WTC11 (cell line): ENCODE results near the gene PPIC. TPM values are rescaled to one million over a fixed set of nuclear protein-coding genes. Genes with fewer than 3 reads are reported as not detected.

ENCODE experiments used
- ATAC-seq: fragments of 200-7000 bp; cut with Tn5 transposase; 2 replicates; pipeline ENCODE4 v1.10.0; 2021; ENCODE audit warnings: mild to moderate bottlenecking, moderate library complexity
- CTCF ChIA-PET: fragments of 300-600 bp; sonication (Branson Sonifier 250); formaldehyde crosslinking; loops from one replicate; lab custom pipeline; 2021; ENCODE audit warnings: antibody characterized with exemption; lab: Charles Lee
- POLR2A ChIA-PET: fragments of 350-600 bp; sonication (Branson Sonifier 250); formaldehyde crosslinking; loops from one replicate; lab custom pipeline; 2021; ENCODE audit warnings: antibody characterized with exemption; lab: Charles Lee
- DNase-seq: peaks from one replicate; pipeline ENCODE4 v3.0.0; 2021; ENCODE audit warnings: low spot score
- H3K27ac Mint-ChIP-seq: 2 replicates; pipeline ENCODE4 v1.8.0; 2021; ENCODE audit warnings: mixed read lengths
- H3K27me3 Mint-ChIP-seq: 2 replicates; pipeline ENCODE4 v1.8.0; 2021; ENCODE audit warnings: low read depth, mild to moderate bottlenecking, moderate library complexity, mixed read lengths
- H3K36me3 Mint-ChIP-seq: 2 replicates; pipeline ENCODE4 v1.8.0; 2021; ENCODE audit warnings: mixed read lengths
- H3K4me1 Mint-ChIP-seq: 2 replicates; pipeline ENCODE4 v1.8.0; 2022; ENCODE audit warnings: mixed read lengths
- H3K4me3 Mint-ChIP-seq: 2 replicates; pipeline ENCODE4 v1.8.0; 2021; ENCODE audit warnings: mild to moderate bottlenecking, moderate library complexity, mixed read lengths
- H3K9me3 Mint-ChIP-seq: 2 replicates; pipeline ENCODE4 v1.8.0; 2021; ENCODE audit warnings: mixed read lengths
- ATF2 ChIP-seq: sonication (generic); formaldehyde crosslinking; IDR thresholded peaks from 2 replicates; pipeline ENCODE4 v1.8.1; 2022; ENCODE audit warnings: low read depth, missing genetic modification reagents, borderline replicate concordance
- JAZF1 ChIP-seq: fragments of 250-450 bp; sonication (Bioruptor Pico); IDR thresholded peaks from 2 replicates; pipeline ENCODE4 v1.9.0; 2021; ENCODE audit warnings: moderate library complexity, mild to moderate bottlenecking, inconsistent platforms
- MXD4 ChIP-seq: fragments of 250-450 bp; sonication (Bioruptor Pico); IDR thresholded peaks from 2 replicates; pipeline ENCODE4 v1.8.0; 2021; ENCODE audit warnings: mild to moderate bottlenecking, moderate library complexity, borderline replicate concordance
- NFE2L1 ChIP-seq: sonication (generic); formaldehyde crosslinking; IDR thresholded peaks from 2 replicates; pipeline ENCODE4 v1.8.1; 2023; ENCODE audit warnings: missing genetic modification reagents
- NR1H2 ChIP-seq: sonication (generic); formaldehyde crosslinking; IDR thresholded peaks from 2 replicates; pipeline ENCODE4 v1.9.0; 2021; ENCODE audit warnings: mild to moderate bottlenecking, moderate library complexity, missing genetic modification reagents
- NR3C1 ChIP-seq: sonication (generic); formaldehyde crosslinking; conservative IDR thresholded peaks from 2 replicates; pipeline ENCODE4 v1.8.1; 2023; ENCODE audit warnings: low read depth, mild to moderate bottlenecking, missing genetic modification reagents
- PREB ChIP-seq: sonication (generic); formaldehyde crosslinking; IDR thresholded peaks from 2 replicates; pipeline ENCODE4 v1.8.1; 2022; ENCODE audit warnings: mild to moderate bottlenecking, missing genetic modification reagents, moderate library complexity, borderline replicate concordance
- RELA ChIP-seq: sonication (generic); formaldehyde crosslinking; IDR thresholded peaks from 2 replicates; pipeline ENCODE4 v1.8.1; 2022; ENCODE audit warnings: missing genetic modification reagents, mild to moderate bottlenecking, borderline replicate concordance
- RORB ChIP-seq: fragments of 250-450 bp; sonication (Bioruptor Pico); IDR thresholded peaks from 2 replicates; pipeline ENCODE4 v1.9.0; 2021; ENCODE audit warnings: mild to moderate bottlenecking
- SMAD3 ChIP-seq: sonication (generic); formaldehyde crosslinking; IDR thresholded peaks from 2 replicates; pipeline ENCODE4 v1.8.0; 2022; ENCODE audit warnings: missing genetic modification reagents, mild to moderate bottlenecking, borderline replicate concordance
- SP1 ChIP-seq: sonication (generic); formaldehyde crosslinking; conservative IDR thresholded peaks from 2 replicates; pipeline ENCODE4 v1.8.1; 2022; ENCODE audit warnings: missing genetic modification reagents
- TCF7 ChIP-seq: sonication (generic); formaldehyde crosslinking; IDR thresholded peaks from 2 replicates; pipeline ENCODE4 v1.8.0; 2022; ENCODE audit warnings: mild to moderate bottlenecking, low read depth, missing genetic modification reagents, moderate library complexity
- TEAD4 ChIP-seq: sonication (generic); formaldehyde crosslinking; IDR thresholded peaks from 2 replicates; pipeline ENCODE4 v1.8.0; 2022; ENCODE audit warnings: mild to moderate bottlenecking, missing genetic modification reagents
- TP53 ChIP-seq: sonication (generic); formaldehyde crosslinking; IDR thresholded peaks from 2 replicates; pipeline ENCODE4 v1.8.1; 2023; ENCODE audit warnings: mild to moderate bottlenecking, missing genetic modification reagents
- ZBTB21 ChIP-seq: sonication (generic); formaldehyde crosslinking; IDR thresholded peaks from 2 replicates; pipeline ENCODE4 v1.8.1; 2023; ENCODE audit warnings: mild to moderate bottlenecking, missing genetic modification reagents, borderline replicate concordance
- ZNF121 ChIP-seq: sonication (generic); formaldehyde crosslinking; IDR thresholded peaks from 2 replicates; pipeline ENCODE4 v1.8.0; 2023; ENCODE audit warnings: missing genetic modification reagents
- ZNF138 ChIP-seq: sonication (generic); formaldehyde crosslinking; conservative IDR thresholded peaks from 2 replicates; pipeline ENCODE4 v1.8.1; 2022; ENCODE audit warnings: mild to moderate bottlenecking, moderate library complexity, missing genetic modification reagents
- ZNF396 ChIP-seq: fragments of 250-450 bp; sonication (Bioruptor Pico); IDR thresholded peaks from 2 replicates; pipeline ENCODE4 v1.8.0; 2021; ENCODE audit warnings: mild to moderate bottlenecking, moderate library complexity, borderline replicate concordance
- ZNF671 ChIP-seq: fragments of 250-450 bp; sonication (Bioruptor Pico); IDR thresholded peaks from 2 replicates; pipeline ENCODE4 v1.8.0; 2021; ENCODE audit warnings: mild to moderate bottlenecking
- total RNA-seq: library from RNA; stranded (reverse); gene quantifications from 3 replicates; pipeline ENCODE4 v1.2.3, GENCODE V29; 2021
- TF ChIP-seq, protein P1 (sequence below): sonication (generic); formaldehyde crosslinking; IDR thresholded peaks from 2 replicates; pipeline ENCODE4 v1.8.0; 2022; ENCODE audit warnings: missing genetic modification reagents
- TF ChIP-seq, protein P2 (sequence below): fragments of 250-450 bp; sonication (Bioruptor Pico); IDR thresholded peaks from 2 replicates; pipeline ENCODE4 v1.9.0; 2021; ENCODE audit warnings: mild to moderate bottlenecking
- TF ChIP-seq, protein P3 (sequence below): fragments of 250-450 bp; sonication (Bioruptor Pico); IDR thresholded peaks from 2 replicates; pipeline ENCODE4 v1.8.0; 2021; ENCODE audit warnings: mild to moderate bottlenecking
- TF ChIP-seq, protein P4 (sequence below): fragments of 250-450 bp; sonication (Bioruptor Pico); IDR thresholded peaks from 2 replicates; pipeline ENCODE4 v1.9.0; 2021; ENCODE audit warnings: moderate library complexity, mild to moderate bottlenecking, inconsistent platforms, borderline replicate concordance
- TF ChIP-seq, protein P5 (sequence below): sonication (generic); formaldehyde crosslinking; IDR thresholded peaks from 2 replicates; pipeline ENCODE4 v1.8.1; 2022; ENCODE audit warnings: low read depth, mild to moderate bottlenecking, moderate library complexity, missing genetic modification reagents, borderline replicate concordance

PPIC gene
- total RNA-seq, 1 experiment from 2014 or later: 12.4 TPM

GRCh38 chr5:123075521-123076163, 39.1 kb upstream of the PPIC start (continued):
- TF ChIP-seq, protein P1, sequence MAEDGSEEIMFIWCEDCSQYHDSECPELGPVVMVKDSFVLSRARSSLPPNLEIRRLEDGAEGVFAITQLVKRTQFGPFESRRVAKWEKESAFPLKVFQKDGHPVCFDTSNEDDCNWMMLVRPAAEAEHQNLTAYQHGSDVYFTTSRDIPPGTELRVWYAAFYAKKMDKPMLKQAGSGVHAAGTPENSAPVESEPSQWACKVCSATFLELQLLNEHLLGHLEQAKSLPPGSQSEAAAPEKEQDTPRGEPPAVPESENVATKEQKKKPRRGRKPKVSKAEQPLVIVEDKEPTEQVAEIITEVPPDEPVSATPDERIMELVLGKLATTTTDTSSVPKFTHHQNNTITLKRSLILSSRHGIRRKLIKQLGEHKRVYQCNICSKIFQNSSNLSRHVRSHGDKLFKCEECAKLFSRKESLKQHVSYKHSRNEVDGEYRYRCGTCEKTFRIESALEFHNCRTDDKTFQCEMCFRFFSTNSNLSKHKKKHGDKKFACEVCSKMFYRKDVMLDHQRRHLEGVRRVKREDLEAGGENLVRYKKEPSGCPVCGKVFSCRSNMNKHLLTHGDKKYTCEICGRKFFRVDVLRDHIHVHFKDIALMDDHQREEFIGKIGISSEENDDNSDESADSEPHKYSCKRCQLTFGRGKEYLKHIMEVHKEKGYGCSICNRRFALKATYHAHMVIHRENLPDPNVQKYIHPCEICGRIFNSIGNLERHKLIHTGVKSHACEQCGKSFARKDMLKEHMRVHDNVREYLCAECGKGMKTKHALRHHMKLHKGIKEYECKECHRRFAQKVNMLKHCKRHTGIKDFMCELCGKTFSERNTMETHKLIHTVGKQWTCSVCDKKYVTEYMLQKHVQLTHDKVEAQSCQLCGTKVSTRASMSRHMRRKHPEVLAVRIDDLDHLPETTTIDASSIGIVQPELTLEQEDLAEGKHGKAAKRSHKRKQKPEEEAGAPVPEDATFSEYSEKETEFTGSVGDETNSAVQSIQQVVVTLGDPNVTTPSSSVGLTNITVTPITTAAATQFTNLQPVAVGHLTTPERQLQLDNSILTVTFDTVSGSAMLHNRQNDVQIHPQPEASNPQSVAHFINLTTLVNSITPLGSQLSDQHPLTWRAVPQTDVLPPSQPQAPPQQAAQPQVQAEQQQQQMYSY (CRISPR knock-in tag): no peak
- TF ChIP-seq RORB (CRISPR knock-in tag) (no peak), ZNF121 (no peak), RELA (CRISPR knock-in tag) (no peak), SMAD3 (CRISPR knock-in tag) (no peak), SP1 (CRISPR knock-in tag) (no peak), ZBTB21 (CRISPR knock-in tag) (no peak), TP53 (CRISPR knock-in tag) (no peak), TCF7 (CRISPR knock-in tag) (no peak), NR3C1 (no peak)
- TF ChIP-seq, all 79 proteins: peak for 0

- Mint-ChIP-seq H3K27me3 (peaks cover 6% of the 10 kb centered on the region; the same call in 1 of the 2 replicates), H3K9me3 (no peaks in the 10 kb centered on the region), H3K4me1 (no peaks in the 10 kb centered on the region), H3K4me3 (no peak overlapping the region), H3K36me3 (no peaks in the 10 kb centered on the region), H3K27ac (no peak overlapping the region)
- no peak for DNase-seq
- POLR2A ChIA-PET: no interaction called here
- TF ChIP-seq, protein P2, sequence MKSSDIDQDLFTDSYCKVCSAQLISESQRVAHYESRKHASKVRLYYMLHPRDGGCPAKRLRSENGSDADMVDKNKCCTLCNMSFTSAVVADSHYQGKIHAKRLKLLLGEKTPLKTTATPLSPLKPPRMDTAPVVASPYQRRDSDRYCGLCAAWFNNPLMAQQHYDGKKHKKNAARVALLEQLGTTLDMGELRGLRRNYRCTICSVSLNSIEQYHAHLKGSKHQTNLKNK (CRISPR knock-in tag): no peak
- TF ChIP-seq, protein P3, sequence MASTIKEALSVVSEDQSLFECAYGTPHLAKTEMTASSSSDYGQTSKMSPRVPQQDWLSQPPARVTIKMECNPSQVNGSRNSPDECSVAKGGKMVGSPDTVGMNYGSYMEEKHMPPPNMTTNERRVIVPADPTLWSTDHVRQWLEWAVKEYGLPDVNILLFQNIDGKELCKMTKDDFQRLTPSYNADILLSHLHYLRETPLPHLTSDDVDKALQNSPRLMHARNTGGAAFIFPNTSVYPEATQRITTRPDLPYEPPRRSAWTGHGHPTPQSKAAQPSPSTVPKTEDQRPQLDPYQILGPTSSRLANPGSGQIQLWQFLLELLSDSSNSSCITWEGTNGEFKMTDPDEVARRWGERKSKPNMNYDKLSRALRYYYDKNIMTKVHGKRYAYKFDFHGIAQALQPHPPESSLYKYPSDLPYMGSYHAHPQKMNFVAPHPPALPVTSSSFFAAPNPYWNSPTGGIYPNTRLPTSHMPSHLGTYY (CRISPR knock-in tag): no peak
- TF ChIP-seq NFE2L1 (CRISPR knock-in tag) (no peak), ZNF138 (CRISPR knock-in tag) (no peak), ZNF396 (CRISPR knock-in tag) (no peak), JAZF1 (no peak), MXD4 (no peak), ZNF121 (no peak), ATF2 (no peak), ZNF671 (CRISPR knock-in tag) (no peak), TEAD4 (no peak), PREB (CRISPR knock-in tag) (no peak), ZBTB21 (CRISPR knock-in tag) (no peak), NR1H2 (CRISPR knock-in tag) (no peak)
- TF ChIP-seq, protein P4, sequence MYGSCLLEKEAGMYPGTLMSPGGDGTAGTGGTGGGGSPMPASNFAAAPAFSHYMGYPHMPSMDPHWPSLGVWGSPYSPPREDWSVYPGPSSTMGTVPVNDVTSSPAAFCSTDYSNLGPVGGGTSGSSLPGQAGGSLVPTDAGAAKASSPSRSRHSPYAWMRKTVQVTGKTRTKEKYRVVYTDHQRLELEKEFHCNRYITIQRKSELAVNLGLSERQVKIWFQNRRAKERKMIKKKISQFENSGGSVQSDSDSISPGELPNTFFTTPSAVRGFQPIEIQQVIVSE: no peak
- TF ChIP-seq, protein P5, sequence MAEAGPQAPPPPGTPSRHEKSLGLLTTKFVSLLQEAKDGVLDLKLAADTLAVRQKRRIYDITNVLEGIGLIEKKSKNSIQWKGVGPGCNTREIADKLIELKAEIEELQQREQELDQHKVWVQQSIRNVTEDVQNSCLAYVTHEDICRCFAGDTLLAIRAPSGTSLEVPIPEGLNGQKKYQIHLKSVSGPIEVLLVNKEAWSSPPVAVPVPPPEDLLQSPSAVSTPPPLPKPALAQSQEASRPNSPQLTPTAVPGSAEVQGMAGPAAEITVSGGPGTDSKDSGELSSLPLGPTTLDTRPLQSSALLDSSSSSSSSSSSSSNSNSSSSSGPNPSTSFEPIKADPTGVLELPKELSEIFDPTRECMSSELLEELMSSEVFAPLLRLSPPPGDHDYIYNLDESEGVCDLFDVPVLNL (CRISPR knock-in tag): no peak
- ATAC-seq: no peak
- CTCF ChIA-PET: no interaction called here
Measured at GRCh38 chr5:123068368-123068938, 31.9 kb upstream of the PPIC start.
